ENCODE results near the gene DDX25. TPM values are rescaled to one million over a fixed set of nuclear protein-coding genes. Genes with fewer than 3 reads are reported as not detected.

DDX25 gene
- total RNA-seq, 1 experiment from 2014 or later: not detected

GRCh38 chr11:125935618-125936199, 31.4 kb downstream of the DDX25 start:
- DNase-seq (ENCODE audit: low spot score): no peak

GRCh38 chr11:125938418-125938817, 34.1 kb downstream of the DDX25 start:
- no peak for DNase-seq (ENCODE audit: low spot score)

DNA sequence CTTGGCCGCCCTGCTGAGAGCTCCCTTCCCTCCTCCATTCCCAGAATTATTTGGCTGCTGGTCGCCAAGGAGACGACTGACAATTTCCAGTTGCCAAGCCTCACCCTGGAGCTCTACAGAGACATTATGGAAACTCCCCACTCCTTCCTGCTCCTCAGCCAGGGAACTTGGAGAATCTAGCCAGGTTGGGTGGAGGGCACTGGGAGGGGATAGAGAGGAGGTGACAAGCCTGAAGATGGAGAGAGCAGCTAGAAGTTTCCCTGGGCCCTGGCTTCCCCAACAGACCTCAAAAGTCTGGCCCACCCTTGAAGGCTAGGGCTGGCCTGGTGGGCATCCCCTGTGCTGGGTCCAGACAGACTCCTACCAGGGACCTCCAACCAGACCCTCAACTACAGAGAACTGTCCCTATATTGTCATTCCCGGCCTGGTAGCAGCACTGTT, 34.8 kb downstream of the DDX25 start:
- no peak for DNase-seq (ENCODE audit: low spot score)

GRCh38 chr11:125940145-125940544, 35.8 kb downstream of the DDX25 start:
- DNase-seq (ENCODE audit: low spot score): no peak

DNA sequence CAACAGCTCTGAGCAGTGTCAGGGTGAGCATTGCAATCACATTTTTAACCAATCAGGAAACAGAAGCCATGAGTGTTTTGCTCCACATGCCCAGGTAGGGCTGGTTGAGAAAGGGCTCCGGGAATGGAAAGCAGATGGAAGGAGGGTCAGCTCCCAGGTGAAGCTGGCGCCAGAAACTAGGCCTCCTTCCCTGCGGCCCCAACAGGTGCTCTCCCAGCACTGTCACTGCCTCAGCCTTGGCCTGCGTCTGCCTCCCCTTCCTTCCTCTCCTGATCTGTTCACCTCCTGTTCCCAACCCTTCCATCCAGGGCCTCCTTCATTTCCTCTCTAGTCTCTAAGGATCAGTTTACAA, 36.9 kb downstream of the DDX25 start:
- no peak for DNase-seq (ENCODE audit: low spot score)

DNA sequence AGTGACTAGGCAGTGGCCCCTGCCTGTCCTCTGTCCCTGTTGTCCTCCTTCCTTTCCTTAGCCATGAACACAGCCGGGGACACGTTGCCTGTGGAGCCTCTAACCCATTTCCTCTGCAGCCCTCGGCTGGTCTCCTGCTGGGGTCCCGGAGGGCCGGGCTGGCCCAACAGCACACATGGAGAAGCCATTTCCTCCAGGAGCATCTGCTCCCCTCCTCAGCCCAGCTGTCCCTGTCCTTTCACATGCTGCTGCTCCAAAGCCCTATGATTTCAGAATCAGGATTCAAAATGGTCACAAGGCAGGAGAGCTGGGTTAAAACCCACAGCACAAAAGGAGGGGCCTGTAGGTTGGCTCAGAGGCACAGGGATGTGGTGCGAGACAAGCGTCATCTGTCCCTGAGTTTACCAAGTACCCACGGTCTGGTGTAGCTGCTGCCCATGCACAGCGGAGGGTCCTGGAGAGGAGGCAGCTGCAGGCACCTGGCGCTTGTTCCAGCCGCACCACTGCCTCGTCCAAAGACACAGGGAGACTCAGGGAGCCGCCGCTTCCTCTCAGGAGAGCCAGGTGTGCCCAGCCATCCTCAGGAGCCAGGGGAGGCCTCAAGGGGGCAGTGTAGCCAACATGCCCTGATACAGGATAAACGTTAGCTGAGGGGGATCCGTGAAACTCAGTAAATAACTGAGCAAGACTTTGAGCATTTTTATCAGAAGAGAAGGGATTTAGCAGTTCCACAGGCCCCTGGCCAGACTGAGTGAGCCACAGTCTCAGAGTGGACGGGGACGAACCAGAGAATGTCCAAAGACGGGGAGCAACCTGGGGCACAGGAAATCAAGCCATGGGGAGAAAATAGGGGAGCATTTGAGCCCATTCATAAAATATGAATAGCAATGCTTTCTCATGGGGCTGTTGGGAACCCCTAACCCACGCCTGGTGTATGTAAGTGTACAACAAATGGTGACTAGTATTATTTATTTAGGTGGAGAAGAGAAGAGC, 37.6 kb downstream of the DDX25 start:
- peak; percentile 43 for DNase-seq (ENCODE audit: low spot score)

DNA sequence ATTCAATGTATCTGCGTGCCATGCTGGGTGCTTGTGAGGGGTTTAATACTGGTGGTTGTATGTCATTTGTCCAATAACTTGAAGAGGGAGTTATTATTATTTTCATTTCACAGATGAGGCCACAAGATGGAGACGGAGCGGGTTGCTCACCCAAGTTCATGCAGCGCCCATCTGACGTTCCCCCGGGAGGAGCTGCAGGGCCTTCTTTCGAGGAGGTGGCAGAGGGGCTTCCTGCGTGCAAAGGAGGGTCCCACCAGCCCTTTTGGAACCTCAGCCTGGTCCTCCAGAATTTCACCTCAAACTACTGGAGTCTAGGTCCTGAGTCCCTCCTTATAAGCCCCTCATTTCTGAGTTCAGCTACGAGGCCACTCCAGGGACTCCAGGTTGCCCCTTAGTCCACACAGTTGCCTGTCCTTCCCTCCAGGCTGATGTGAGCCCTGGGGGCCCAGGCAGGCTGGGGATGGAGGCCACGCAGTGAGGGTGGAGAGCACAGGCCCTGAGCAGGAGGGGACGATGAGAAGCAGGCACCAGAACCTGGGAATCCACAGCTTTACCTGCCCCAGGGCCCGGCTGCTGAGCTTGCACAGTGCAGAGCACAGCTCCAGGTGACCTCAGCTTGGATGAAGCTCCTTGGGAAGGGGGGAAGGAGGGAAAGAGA, 38.6 kb downstream of the DDX25 start:
- DNase-seq (ENCODE audit: low spot score): no peak

GRCh38 chr11:125943661-125944349, 39.5 kb downstream of the DDX25 start:
- DNase-seq (ENCODE audit: low spot score): no peak

GRCh38 chr11:125944350-125945010, 40.2 kb downstream of the DDX25 start:
- DNase-seq (ENCODE audit: low spot score): no peak

- DNase-seq (ENCODE audit: low spot score): no peak
These were observed 40.9 kb downstream of the DDX25 start for GRCh38 chr11:125945011-125945796.

DNA sequence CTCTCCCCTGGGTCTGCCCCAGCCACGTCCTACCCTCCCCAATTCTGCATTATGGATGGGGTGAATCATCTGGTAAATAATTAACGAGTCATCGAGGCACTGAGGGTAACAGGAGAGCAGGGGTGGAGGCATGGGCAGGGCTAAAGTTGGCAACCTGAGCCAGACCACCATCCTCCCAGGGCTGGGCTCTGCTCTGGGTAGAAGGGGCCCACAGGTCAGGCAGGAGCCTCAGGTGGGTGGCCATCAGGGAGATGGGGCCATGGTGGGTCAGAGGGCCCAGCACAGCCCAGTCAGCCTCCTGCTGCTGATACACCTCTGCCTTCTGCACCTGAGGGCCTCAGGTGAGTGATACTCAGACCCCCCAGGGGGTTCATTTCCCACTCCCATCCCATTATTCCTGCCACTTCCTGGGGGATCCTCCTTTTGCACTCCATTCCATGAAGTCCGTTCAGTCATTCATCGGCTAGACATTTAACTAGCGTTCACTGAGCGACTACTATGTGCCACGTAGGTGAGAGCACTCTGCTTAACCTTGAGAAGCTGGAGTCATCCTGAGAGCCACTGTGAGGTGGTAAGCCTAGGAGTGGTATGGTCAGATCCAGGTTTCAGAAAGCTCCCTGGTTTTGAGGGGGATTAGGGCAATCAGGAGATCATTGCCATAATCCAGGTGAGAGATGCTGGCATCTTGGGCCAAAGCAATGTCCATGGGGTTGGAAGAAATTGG, 41.7 kb downstream of the DDX25 start, which contains the start of gene VSIG10L2:
Gene VSIG10L2 (plus strand): TSS at position 248 of the 724 bp plus-strand sequence. CDS start 12 bp downstream, at position 260.
- no peak for DNase-seq (ENCODE audit: low spot score)

GRCh38 chr11:125946712-125947418, 42.6 kb downstream of the DDX25 start:
- no peak for DNase-seq (ENCODE audit: low spot score)

GRCh38 chr11:125947419-125948277, 43.3 kb downstream of the DDX25 start:
- no peak for DNase-seq (ENCODE audit: low spot score)

DNA sequence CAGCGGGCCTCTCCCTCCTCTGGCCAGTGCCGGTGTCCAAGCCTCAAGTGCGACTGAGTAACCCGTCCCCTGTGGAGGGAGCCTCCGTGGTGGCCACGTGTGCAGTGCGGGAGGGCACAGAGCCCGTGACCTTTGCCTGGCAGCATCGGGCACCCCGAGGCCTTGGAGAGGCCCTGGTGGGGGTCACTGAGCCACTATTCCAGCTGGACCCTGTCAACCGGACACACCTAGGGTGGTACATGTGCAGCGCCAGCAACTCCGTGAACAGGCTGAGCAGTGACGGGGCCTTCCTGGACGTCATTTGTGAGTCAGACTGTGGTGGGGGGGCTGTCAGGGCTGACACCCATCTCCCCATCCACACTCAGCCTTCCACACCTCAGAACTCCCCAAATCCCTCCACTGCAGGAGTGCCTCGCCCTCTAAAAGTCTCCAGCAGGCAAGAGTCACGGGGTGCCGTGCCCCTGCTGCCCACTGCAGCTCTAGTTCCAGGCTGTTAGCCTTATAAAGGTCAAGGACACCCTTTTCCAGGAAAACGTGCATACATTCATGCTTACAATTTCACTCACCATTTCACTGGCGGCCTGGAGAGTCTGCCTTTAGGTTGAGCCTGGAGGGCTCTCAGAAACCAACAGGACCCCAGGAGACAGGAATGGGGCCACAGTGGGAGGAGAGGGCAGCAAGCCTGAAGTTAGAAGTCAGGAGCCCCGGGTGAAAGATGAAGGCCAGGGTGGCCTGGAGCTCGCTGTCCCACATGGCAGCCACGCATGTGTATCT, 44.2 kb downstream of the DDX25 start:
- DNase-seq (ENCODE audit: low spot score): no peak

GRCh38 chr11:125949271-125950177, 45.2 kb downstream of the DDX25 start:
- DNase-seq (ENCODE audit: low spot score): no peak

GRCh38 chr11:125950178-125950490, 45.8 kb downstream of the DDX25 start:
- DNase-seq (ENCODE audit: low spot score): no peak
